Kidney (tissue), 14 donors: ENCODE data around the gene AQP1. TPM values are rescaled to one million over a fixed set of nuclear protein-coding genes. Genes with fewer than 3 reads are reported as not detected.

ENCODE experiments used
- DNase-seq, 5 donors: peaks; one replicate each; pipeline ENCODE4 v3.0.0-alpha.2; 2013 to 2020
- FAIRE-seq: peaks from 2 replicates; lab custom pipeline; 2012; peaks lifted over from hg19 to GRCh38; lab: Jason Lieb, UNC
- H3K27ac ChIP-seq, 2 donors: one replicate each; pipeline ENCODE4 v1.7.0; 2013; ENCODE audit warnings: low read depth in 2 of 2, low read length in 2 of 2, inconsistent platforms in 1 of 2
- H3K27me3 ChIP-seq: one replicate; pipeline ENCODE4 v1.7.1; 2013; ENCODE audit warnings: low read length, inconsistent platforms; ENCODE audit not compliant: control insufficient read depth, insufficient read depth
- H3K36me3 ChIP-seq, 3 donors: one replicate each; pipeline versions ENCODE4 v1.7.0 to v1.7.1; 2013; ENCODE audit warnings: low read length in 3 of 3, control low read depth in 1 of 3, inconsistent platforms in 1 of 3; ENCODE audit not compliant: insufficient read depth in 3 of 3, control insufficient read depth in 2 of 3
- H3K4me1 ChIP-seq, 3 donors: one replicate each; pipeline versions ENCODE4 v1.7.0 to v1.7.1; 2013; ENCODE audit warnings: low read length in 3 of 3, inconsistent platforms in 1 of 3, low read depth in 1 of 3; ENCODE audit not compliant: control insufficient read depth in 2 of 3, insufficient read depth in 2 of 3
- H3K4me3 ChIP-seq, 3 donors: one replicate each; pipeline versions ENCODE4 v1.7.0 to v1.8.1; 2013; ENCODE audit warnings: low read length in 3 of 3, control low read depth in 1 of 3, inconsistent platforms in 1 of 3
- H3K9ac ChIP-seq, 3 donors: one replicate each; pipeline versions ENCODE4 v1.7.0 to v1.7.1; 2013; ENCODE audit warnings: low read length in 3 of 3, control low read depth in 1 of 3, inconsistent platforms in 1 of 3
- H3K9me3 ChIP-seq, 3 donors: one replicate each; pipeline versions ENCODE4 v1.7.0 to v1.7.1; 2013; ENCODE audit warnings: low read length in 3 of 3, control low read depth in 1 of 3, inconsistent platforms in 1 of 3; ENCODE audit not compliant: control insufficient read depth in 2 of 3, insufficient read depth in 1 of 3
- CTCF ChIP-seq: IDR thresholded peaks from 3 replicates; pipeline ENCODE4 v1.5.1; 2012; ENCODE audit warnings: mild to moderate bottlenecking, moderate library complexity, borderline replicate concordance; ENCODE audit not compliant: insufficient read depth; ENCODE audit errors: extremely low read depth
- intact Hi-C: fragments of 100-400 bp; cut with DNase I; formaldehyde crosslinking; loops from one replicate; pipeline ENCODE4 v1.11.1; 2022
- polyA plus RNA-seq: library from polyadenylated mRNA; stranded (reverse); fragments of 350-450 nt; fragmentation: Illumina TruSeq; extraction: RNeasy Lipid Tissue Mini Kit (QIAGEN cat#74804); gene quantifications from one replicate; pipeline ENCODE4 v1.2.3, GENCODE V29; 2014; ENCODE audit warnings: low read depth, low replicate concordance; ENCODE audit not compliant: insufficient read depth
- total RNA-seq: library from RNA; stranded (reverse); fragmentation: NEBNext Ultra II Directional; extraction: Animal tissue kit (Norgen Biotek cat#: 25700); gene quantifications from one replicate; pipeline ENCODE4 v1.2.1, GENCODE V29; 2021
- donor health status: control.
- donor health status: control.
- donor health status: control.
- donor health status: control.
- donor health status: control.
- donor health status: DM: yes; HTN: yes; CAD: no.
- donor health status: Normal renal cell carcinoma (clear cell type).

The AQP1 gene
- total and polyA plus RNA-seq, 2 donors from 2014 or later: 291 to 617 TPM

- FAIRE-seq: no peak
- Histone ChIP-seq H3K9ac (no peak overlapping the region), H3K9me3 (no peaks in the 10 kb centered on the region), H3K4me3 (no peak overlapping the region), H3K27ac (no peak overlapping the region), H3K36me3 (no peaks in the 10 kb centered on the region), H3K4me1 (no peaks in the 10 kb centered on the region), H3K27me3 (no peaks in the 10 kb centered on the region)
- intact Hi-C loops: no loop called here
- no peak for DNase-seq
- TF ChIP-seq CTCF: no peak
Measured at GRCh38 chr7:30965372-30965771, 53.7 kb downstream of the AQP1 start.

GRCh38 chr7:30965883-30966282 is 54.2 kb downstream of the AQP1 start:
- Histone ChIP-seq H3K27ac (no peak overlapping the region), H3K9me3 (no peaks in the 10 kb centered on the region), H3K9ac (no peak overlapping the region), H3K4me3 (no peak overlapping the region), H3K27me3 (no peaks in the 10 kb centered on the region), H3K4me1 (no peaks in the 10 kb centered on the region), H3K36me3 (no peaks in the 10 kb centered on the region)
- DNase-seq: peak in 1 of 5 donors; percentile 60
- no peak for TF ChIP-seq CTCF
- no peak for FAIRE-seq
- intact Hi-C loops: no loop called here

- intact Hi-C loops: no loop called here
- H3K9me3 ChIP-seq: no peaks in the 10 kb centered on the region
- no peak overlapping the region for H3K4me3 ChIP-seq
- FAIRE-seq (no peak), DNase-seq (no peak)
- no peaks in the 10 kb centered on the region for H3K36me3 ChIP-seq
- H3K27me3 ChIP-seq: no peaks in the 10 kb centered on the region
- H3K9ac ChIP-seq: no peak overlapping the region
- H3K27ac ChIP-seq: no peak overlapping the region
- no peaks in the 10 kb centered on the region for H3K4me1 ChIP-seq
- no peak for TF ChIP-seq CTCF
Measured at GRCh38 chr7:30968294-30968693, 56.6 kb downstream of the AQP1 start.
